CD14-positive monocyte (primary cell): Measurements from ENCODE around the gene TAF4. TPM values are rescaled to one million over a fixed set of nuclear protein-coding genes. Genes with fewer than 3 reads are reported as not detected.

ENCODE experiments used
- DNase-seq, 3 donors: peaks; one replicate each; pipeline ENCODE4 v3.0.0-alpha.2; 2011 to 2022
- H2AFZ ChIP-seq: 2 replicates; pipeline ENCODE4 v1.6.0; 2012; ENCODE audit warnings: mild to moderate bottlenecking, low read depth, low read length, inconsistent platforms; ENCODE audit not compliant: insufficient read depth, poor library complexity, severe bottlenecking
- H3K27ac ChIP-seq, 2 donors: 1 replicate in 1 of 2; 2 replicates in 1 of 2; pipeline ENCODE4 v1.5.1; 2012 to 2013; ENCODE audit warnings: low read length in 2 of 2, control low read depth in 1 of 2, inconsistent platforms in 1 of 2, low read depth in 1 of 2, mild to moderate bottlenecking in 1 of 2
- H3K27me3 ChIP-seq, 2 donors: one replicate each; pipeline versions ENCODE4 v1.6.0 to v1.6.1; 2011 to 2013; ENCODE audit warnings: low read length in 2 of 2; ENCODE audit not compliant: control insufficient read depth in 2 of 2, insufficient read depth in 2 of 2
- H3K36me3 ChIP-seq, 2 donors: replicated peaks in 1 of 2; 1 replicate in 1 of 2; 2 replicates in 1 of 2; pipeline versions ENCODE4 v1.5.1 to v1.6.1; 2012 to 2013; ENCODE audit warnings: low read length in 2 of 2, control low read depth in 1 of 2, inconsistent platforms in 1 of 2, mild to moderate bottlenecking in 1 of 2; ENCODE audit not compliant: insufficient read depth in 2 of 2, control insufficient read depth in 1 of 2
- H3K4me1 ChIP-seq, 2 donors: 1 replicate in 1 of 2; 2 replicates in 1 of 2; pipeline versions ENCODE4 v1.5.1 to v1.6.1; 2012 to 2013; ENCODE audit warnings: low read length in 2 of 2, control low read depth in 1 of 2, inconsistent platforms in 1 of 2, mild to moderate bottlenecking in 1 of 2, moderate library complexity in 1 of 2; ENCODE audit not compliant: insufficient read depth in 2 of 2, control insufficient read depth in 1 of 2
- H3K4me2 ChIP-seq: replicated peaks from 2 replicates; pipeline ENCODE3; 2012; ENCODE audit warnings: low read length, moderate library complexity, mild to moderate bottlenecking; ENCODE audit not compliant: poor library complexity, severe bottlenecking; ENCODE audit errors: extremely low read depth
- H3K4me3 ChIP-seq, 3 experiments: fragments of 200-600 bp in 1 of 3; sonication (generic) in 1 of 3; replicated peaks in 1 of 3; 1 replicate in 2 of 3; 2 replicates in 1 of 3; pipeline ENCODE4 v1.5.1; 2011 to 2013; ENCODE audit warnings: low read length in 3 of 3, mild to moderate bottlenecking in 3 of 3, control low read depth in 2 of 3, low read depth in 2 of 3, inconsistent platforms in 1 of 3, moderate library complexity in 1 of 3
- H3K79me2 ChIP-seq: 2 replicates; pipeline ENCODE4 v1.6.0; 2012; ENCODE audit warnings: mild to moderate bottlenecking, control low read depth, inconsistent platforms, low read length, moderate library complexity; ENCODE audit not compliant: insufficient read depth
- H3K9ac ChIP-seq: 2 replicates; pipeline ENCODE4 v1.6.0; 2017; ENCODE audit warnings: low read length, mild to moderate bottlenecking; ENCODE audit not compliant: insufficient read depth, poor library complexity, severe bottlenecking
- H3K9me3 ChIP-seq, 2 donors: replicated peaks in 1 of 2; 1 replicate in 1 of 2; 2 replicates in 1 of 2; pipeline versions ENCODE4 v1.5.1 to v1.6.1; 2012 to 2013; ENCODE audit warnings: low read length in 2 of 2, control low read depth in 1 of 2; ENCODE audit not compliant: control insufficient read depth in 1 of 2, insufficient read depth in 1 of 2
- H4K20me1 ChIP-seq: 2 replicates; pipeline ENCODE4 v1.6.0; 2012; ENCODE audit warnings: mild to moderate bottlenecking, low read length, control low read depth, moderate library complexity; ENCODE audit not compliant: insufficient read depth
- H3K27ac Mint-ChIP-seq, 7 donors: one replicate each; pipeline ENCODE4 v1.8.0; 2020; ENCODE audit warnings: mild to moderate bottlenecking in 7 of 7, mixed read lengths in 7 of 7, moderate library complexity in 6 of 7, inconsistent platforms in 2 of 7
- H3K27me3 Mint-ChIP-seq, 3 donors: one replicate each; pipeline ENCODE4 v1.8.0; 2021 to 2022; ENCODE audit warnings: low read depth in 3 of 3, mild to moderate bottlenecking in 3 of 3, mixed read lengths in 3 of 3, moderate library complexity in 3 of 3, inconsistent platforms in 1 of 3
- H3K36me3 Mint-ChIP-seq, 2 donors: one replicate each; pipeline ENCODE4 v1.8.0; 2020; ENCODE audit warnings: mixed read lengths in 2 of 2, inconsistent platforms in 1 of 2, mild to moderate bottlenecking in 1 of 2
- H3K4me1 Mint-ChIP-seq: one replicate; pipeline ENCODE4 v1.8.0; 2020; ENCODE audit warnings: mild to moderate bottlenecking, mixed read lengths
- H3K4me3 Mint-ChIP-seq, 2 donors: one replicate each; pipeline ENCODE4 v1.8.0; 2020; ENCODE audit warnings: mild to moderate bottlenecking in 2 of 2, mixed read lengths in 2 of 2, moderate library complexity in 1 of 2
- H3K9me3 Mint-ChIP-seq, 7 donors: one replicate each; pipeline ENCODE4 v1.8.0; 2020 to 2022; ENCODE audit warnings: mixed read lengths in 7 of 7, mild to moderate bottlenecking in 6 of 7, moderate library complexity in 6 of 7, inconsistent platforms in 2 of 7
- CTCF ChIP-seq: fragments of 200-600 bp; IDR thresholded peaks from one replicate; pipeline ENCODE4 v1.8.0; 2022; ENCODE audit warnings: antibody characterized with exemption, mild to moderate bottlenecking
- WGBS: methylation state at CpG from one replicate; pipeline ENCODE4 v1.1.5; 2013; ENCODE audit warnings: missing lambda C conversion rate; ENCODE audit not compliant: insufficient coverage; 5-methylcytosine and 5-hydroxymethylcytosine counted together
- intact Hi-C, 2 donors: fragments of 100-400 bp; cut with micrococcal nuclease; formaldehyde crosslinking; loops; one replicate each; pipeline versions ENCODE4 v1.15.0 to v1.15.1; 2023
- polyA plus RNA-seq, 3 donors: library from polyadenylated mRNA; depleted of rRNA in 1 of 3; unstranded in 2 of 3; stranded (reverse) in 1 of 3; fragments of 300-500 nt in 2 of 3; fragments of >200 nt in 1 of 3; fragmentation: Illumina TruSeq in 2 of 3; gene quantifications; 1 replicate in 2 of 3; 2 replicates in 1 of 3; pipeline ENCODE4 v1.2.3, GENCODE V29; 2012 to 2021

TAF4 gene
- polyA plus RNA-seq, 3 donors, result 0.48 to 14.9 (median 0.99) TPM

GRCh38 chr20:61936701-61937131, 129.0 kb downstream of the TAF4 start:
- intact Hi-C loops, result no loop called here
- 93% methylated on average over 24 of the region's 29 CpGs for WGBS
- Histone ChIP-seq H3K4me1 (no peaks in the 10 kb centered on the region), H3K9me3 (peaks cover 0 to 26% of the 10 kb centered on the region in 2 donors), H3K36me3 (no peaks in the 10 kb centered on the region), H2AFZ (no peak overlapping the region), H3K4me2 (no peak overlapping the region), H3K27ac (no peak overlapping the region), H3K79me2 (no peaks in the 10 kb centered on the region), H4K20me1 (no peaks in the 10 kb centered on the region), H3K27me3 (no peaks in the 10 kb centered on the region), H3K9ac (no peak overlapping the region), H3K4me3 (no peak overlapping the region)
- DNase-seq, result no peak
- no peaks in the 10 kb centered on the region for H3K4me1 Mint-ChIP-seq
- TF ChIP-seq CTCF, result no peak
- no peaks in the 10 kb centered on the region for H3K36me3 Mint-ChIP-seq
- peaks cover 0 to 5% (median 2%) of the 10 kb centered on the region in 3 donors for H3K27me3 Mint-ChIP-seq
- peak overlapping the region in 2 of 7 donors; percentile 33 to 41 for H3K27ac Mint-ChIP-seq
- H3K4me3 Mint-ChIP-seq, result no peak overlapping the region
- H3K9me3 Mint-ChIP-seq, result peaks cover 0 to 6% (median 2%) of the 10 kb centered on the region in 7 donors

- Mint-ChIP-seq H3K9me3 (peaks cover 0 to 5% (median 2%) of the 10 kb centered on the region in 7 donors), H3K36me3 (no peaks in the 10 kb centered on the region)
- WGBS, result 94% methylated on average over 13 of the region's 14 CpGs
These were observed 129.6 kb downstream of the TAF4 start for GRCh38 chr20:61935926-61936700.

More at GRCh38 chr20:61935926-61936700, 129.6 kb downstream of the TAF4 start:
- Mint-ChIP-seq H3K4me1 (no peaks in the 10 kb centered on the region), H3K4me3 (no peak overlapping the region), H3K27me3 (peaks cover 0 to 5% (median 2%) of the 10 kb centered on the region in 3 donors), H3K27ac (peak overlapping the region in 1 of 7 donors; percentile 41)
- Histone ChIP-seq H3K27me3 (no peaks in the 10 kb centered on the region), H3K4me3 (no peak overlapping the region), H4K20me1 (no peaks in the 10 kb centered on the region), H3K9ac (no peak overlapping the region), H3K4me1 (no peaks in the 10 kb centered on the region), H3K4me2 (no peak overlapping the region), H3K9me3 (peaks cover 0 to 27% of the 10 kb centered on the region in 2 donors), H3K36me3 (no peaks in the 10 kb centered on the region), H2AFZ (no peak overlapping the region), H3K79me2 (no peaks in the 10 kb centered on the region), H3K27ac (no peak overlapping the region)
- no peak for DNase-seq
- no peak for TF ChIP-seq CTCF
- intact Hi-C loops, result no loop called here
